Mesodermal cell (in vitro differentiated cells): Measurements from ENCODE around the gene BARHL2.

Experiments
- H3K27ac ChIP-seq: 2 replicates; pipeline ENCODE4 v1.7.0; 2013; ENCODE audit warnings: mild to moderate bottlenecking, low read depth, low read length, moderate library complexity; ENCODE audit not compliant: severe bottlenecking
- H3K36me3 ChIP-seq: 2 replicates; pipeline ENCODE4 v1.7.1; 2013; ENCODE audit warnings: mild to moderate bottlenecking, low read length, moderate library complexity; ENCODE audit not compliant: control insufficient read depth, insufficient read depth
- H3K4me1 ChIP-seq: one replicate; pipeline ENCODE4 v1.7.1; 2013; ENCODE audit warnings: mild to moderate bottlenecking, low read length; ENCODE audit not compliant: insufficient read depth, control insufficient read depth, poor library complexity, severe bottlenecking
- H3K4me3 ChIP-seq: 2 replicates; pipeline ENCODE4 v1.7.0; 2013; ENCODE audit warnings: low read length, control low read depth, mild to moderate bottlenecking; ENCODE audit not compliant: insufficient read depth, poor library complexity, severe bottlenecking; ENCODE audit errors: extremely low read depth
- H3K9me3 ChIP-seq: 2 replicates; pipeline ENCODE4 v1.7.1; 2013; ENCODE audit warnings: mild to moderate bottlenecking, low read length, moderate library complexity; ENCODE audit not compliant: control insufficient read depth
- WGBS, 2 experiments: methylation state at CpG; one replicate each; pipeline ENCODE4 v1.1.5; 2013; ENCODE audit warnings: missing lambda C conversion rate in 2 of 2; ENCODE audit not compliant: insufficient coverage in 2 of 2; 5-methylcytosine and 5-hydroxymethylcytosine counted together

BARHL2 gene

GRCh38 chr1:90708236-90708786, 8.8 kb downstream of the BARHL2 start:
- Histone ChIP-seq H3K36me3 (no peaks in the 10 kb centered on the region), H3K9me3 (no peaks in the 10 kb centered on the region), H3K4me1 (peaks cover 5% of the 10 kb centered on the region), H3K4me3 (no peak overlapping the region), H3K27ac (no peak overlapping the region)
- WGBS, 2 experiments = 6 to 10% methylated on average over 2 of the region's 6 CpGs

DNA sequence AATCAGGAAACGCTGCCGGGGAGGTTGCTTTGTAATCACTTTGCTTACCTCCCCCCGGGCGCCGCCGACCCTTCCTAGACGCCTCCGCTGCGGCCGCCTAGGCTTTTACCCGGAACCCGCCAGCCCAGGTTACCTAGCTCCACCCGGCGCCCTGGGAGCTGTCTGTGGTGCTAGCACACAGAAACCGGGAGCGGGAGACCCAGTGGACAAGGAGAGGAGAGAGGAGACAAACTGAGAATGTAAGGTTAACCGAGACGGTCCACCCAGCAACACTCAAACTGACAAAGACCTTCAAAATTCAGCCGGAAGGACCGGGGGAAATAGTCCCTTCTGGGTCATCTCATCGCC, 9.8 kb downstream of the BARHL2 start:
- Histone ChIP-seq H3K9me3 (no peaks in the 10 kb centered on the region), H3K36me3 (no peaks in the 10 kb centered on the region), H3K4me1 (peaks cover 5% of the 10 kb centered on the region), H3K4me3 (peak overlapping the region; percentile 21), H3K27ac (no peak overlapping the region)
- 0 to 2% methylated on average over 10 to 14 of the region's 21 CpGs for WGBS, 2 experiments

GRCh38 chr1:90706437-90707362, 10.4 kb downstream of the BARHL2 start:
- H3K4me1 ChIP-seq = peaks cover 5% of the 10 kb centered on the region
- no peak overlapping the region for H3K27ac ChIP-seq

GRCh38 chr1:90705956-90706355, 11.1 kb downstream of the BARHL2 start:
- no peak overlapping the region for H3K27ac ChIP-seq
- no peak overlapping the region for H3K4me3 ChIP-seq
- H3K36me3 ChIP-seq = no peaks in the 10 kb centered on the region
- 28 to 40% methylated on average over 4 to 6 of the region's 8 CpGs for WGBS, 2 experiments
- peaks cover 1% of the 10 kb centered on the region for H3K4me1 ChIP-seq
- H3K9me3 ChIP-seq = no peaks in the 10 kb centered on the region

More at GRCh38 chr1:90706437-90707362, 10.4 kb downstream of the BARHL2 start:
- H3K4me3 ChIP-seq = peak overlapping the region; percentile 21
- no peaks in the 10 kb centered on the region for H3K36me3 ChIP-seq
- WGBS, 2 experiments = 0 to 1% methylated on average over 65 to 68 of the region's 73 CpGs
- H3K9me3 ChIP-seq = no peaks in the 10 kb centered on the region

GRCh38 chr1:90704817-90705216, 12.3 kb downstream of the BARHL2 start:
- no peak overlapping the region for H3K4me3 ChIP-seq
- H3K27ac ChIP-seq = no peak overlapping the region
- H3K36me3 ChIP-seq = no peaks in the 10 kb centered on the region
- 14 to 27% methylated on average over 9 to 12 of the region's 14 CpGs for WGBS, 2 experiments
- H3K9me3 ChIP-seq = no peaks in the 10 kb centered on the region
- H3K4me1 ChIP-seq = no peaks in the 10 kb centered on the region

DNA sequence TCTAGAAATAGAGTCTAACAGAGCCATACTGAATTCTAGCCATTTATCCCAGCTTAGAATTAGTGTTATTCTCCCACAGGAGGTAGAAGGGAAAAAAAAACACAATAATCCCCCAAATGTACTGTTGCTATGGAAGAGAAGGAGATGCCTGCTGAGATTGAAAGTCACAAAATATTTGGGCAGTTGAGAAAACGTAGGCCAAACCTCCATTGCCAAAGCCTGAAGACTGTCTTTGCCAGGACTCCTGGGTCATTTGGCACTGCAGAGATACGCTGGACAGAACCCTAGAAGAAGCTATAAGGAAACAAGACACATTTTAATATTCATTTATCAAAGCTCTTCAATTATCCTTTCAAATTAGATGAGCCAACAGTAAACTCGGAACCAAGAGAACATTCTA, 22.3 kb downstream of the BARHL2 start:
- H3K4me1 ChIP-seq = no peaks in the 10 kb centered on the region
- H3K9me3 ChIP-seq = no peaks in the 10 kb centered on the region
- no peak overlapping the region for H3K27ac ChIP-seq
- WGBS, 2 experiments = 71 to 100% methylated on average over 1 of the region's 3 CpGs
- no peaks in the 10 kb centered on the region for H3K36me3 ChIP-seq
- no peak overlapping the region for H3K4me3 ChIP-seq

- no peak overlapping the region for H3K27ac ChIP-seq
- 100% methylated on average over 1 of the region's 3 CpGs for WGBS, 2 experiments
- no peaks in the 10 kb centered on the region for H3K9me3 ChIP-seq
- no peak overlapping the region for H3K4me3 ChIP-seq
- H3K36me3 ChIP-seq = no peaks in the 10 kb centered on the region
- H3K4me1 ChIP-seq = no peaks in the 10 kb centered on the region
Observed at GRCh38 chr1:90687747-90688146, 29.4 kb downstream of the BARHL2 start.

DNA sequence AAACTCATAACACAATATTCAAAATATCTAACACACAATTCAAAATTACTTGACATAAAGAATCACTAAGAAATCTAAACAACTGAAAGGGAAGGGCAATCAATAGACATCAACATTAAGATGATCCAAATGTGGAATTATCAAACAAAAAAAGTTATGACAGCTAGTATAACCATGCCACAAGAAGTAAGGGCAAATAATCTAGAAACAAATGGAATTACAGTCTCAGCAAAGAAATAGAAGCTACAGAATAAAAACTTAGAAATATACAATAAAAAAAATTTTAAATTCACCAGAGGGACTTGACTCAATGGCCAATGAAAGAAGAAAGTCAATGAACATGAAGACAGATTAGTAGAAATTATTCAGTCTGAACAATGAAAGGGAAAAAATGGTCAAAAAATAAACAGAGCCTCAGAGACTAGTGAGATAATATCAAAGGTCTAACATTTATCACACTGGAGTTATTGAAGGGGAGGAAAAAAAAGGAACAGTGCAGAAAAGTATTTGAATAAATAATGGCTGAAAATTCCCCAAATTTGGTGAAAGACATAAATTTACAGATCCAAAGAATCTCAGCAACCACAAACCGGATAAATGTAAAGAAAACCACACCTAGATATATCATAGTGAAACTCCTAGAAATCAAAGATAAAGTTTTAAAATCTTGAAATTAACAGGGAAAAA, 41.8 kb downstream of the BARHL2 start:
- WGBS, 2 experiments = no CpG with 5 or more reads among the region's 1 CpG
- Histone ChIP-seq H3K9me3 (peaks cover 4% of the 10 kb centered on the region), H3K4me1 (no peaks in the 10 kb centered on the region), H3K27ac (no peak overlapping the region), H3K4me3 (no peak overlapping the region), H3K36me3 (no peaks in the 10 kb centered on the region)

DNA sequence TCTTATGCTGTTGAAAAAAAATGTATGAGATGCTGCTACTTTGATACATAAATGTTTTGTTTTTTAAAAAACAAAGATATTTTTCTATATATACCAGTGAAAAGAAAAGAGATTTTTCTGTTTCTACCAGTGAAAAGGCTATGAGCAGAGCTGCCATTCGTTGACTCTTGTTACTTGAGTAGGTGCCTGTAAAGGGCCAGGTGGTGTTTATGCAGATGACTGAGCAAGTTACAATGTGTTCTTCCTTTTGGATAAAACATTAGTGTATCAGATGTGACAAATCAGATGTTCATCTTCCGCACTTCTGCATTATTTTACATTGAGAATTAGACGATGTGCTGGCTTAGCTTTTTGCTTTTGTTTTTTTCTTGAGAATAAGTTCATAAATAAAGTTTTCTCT, 45.4 kb downstream of the BARHL2 start:
- no peaks in the 10 kb centered on the region for H3K36me3 ChIP-seq
- peaks cover 4% of the 10 kb centered on the region for H3K9me3 ChIP-seq
- H3K4me3 ChIP-seq = no peak overlapping the region
- no peaks in the 10 kb centered on the region for H3K4me1 ChIP-seq
- WGBS, 2 experiments = 71 to 86% methylated on average over 1 of the region's 3 CpGs
- H3K27ac ChIP-seq = no peak overlapping the region

- Histone ChIP-seq H3K4me3 (no peak overlapping the region), H3K36me3 (no peaks in the 10 kb centered on the region), H3K9me3 (peaks cover 4% of the 10 kb centered on the region), H3K27ac (no peak overlapping the region), H3K4me1 (no peaks in the 10 kb centered on the region)
- WGBS, 2 experiments = no CpG with 5 or more reads among the region's 1 CpG
Observed at GRCh38 chr1:90671251-90671650, 45.9 kb downstream of the BARHL2 start.
